ENCODE measurements around the gene CAMTA1. TPM values are rescaled to one million over a fixed set of nuclear protein-coding genes. Genes with fewer than 3 reads are reported as not detected.

Gene CAMTA1
- total RNA-seq, 1 experiment from 2014 or later, result 69.5 TPM

- Histone ChIP-seq H3K27me3 (ENCODE audit: insufficient read depth, low read length) (no peaks in the 10 kb centered on the region), H3K4me1 (ENCODE audit: control insufficient read depth in 1 of 2, insufficient read depth in 2 of 2, low read length in 2 of 2) (no peaks in the 10 kb centered on the region), H4K20me1 (ENCODE audit: insufficient read depth) (no peaks in the 10 kb centered on the region), H3K27ac (ENCODE audit: low read depth, low read length) (no peak overlapping the region), H3K9me2 (ENCODE audit: insufficient read depth) (no peaks in the 10 kb centered on the region), H3K9me3 (ENCODE audit: control insufficient read depth in 1 of 2, insufficient read depth in 1 of 2, low read depth in 1 of 2, low read length in 2 of 2) (no peaks in the 10 kb centered on the region), H2AFZ (ENCODE audit: low read depth, low read length, poor library complexity, severe bottlenecking) (no peak overlapping the region), H3K9ac (ENCODE audit: low read length) (no peak overlapping the region), H3K4me2 (ENCODE audit: low read length) (no peak overlapping the region), H3K4me3 (replicated peaks in 1 of 2; ENCODE audit: low read depth in 1 of 2, low read length in 2 of 2) (no peak overlapping the region), H3K36me3 (ENCODE audit: control insufficient read depth in 1 of 2, insufficient read depth in 2 of 2, low read length in 2 of 2) (no peaks in the 10 kb centered on the region), H3K79me2 (ENCODE audit: insufficient read depth, low read length) (peaks cover 89% of the 10 kb centered on the region)
- DNase-seq (ENCODE audit: low read depth, low spot score) (no peak), ATAC-seq (no peak)
- TF ChIP-seq SRF (IDR thresholded peaks at IDR 0.05; ENCODE audit: low read depth) (no peak), EZH2 (IDR thresholded peaks at IDR 0.05) (no peak), ZBTB33 (IDR thresholded peaks at IDR 0.05; ENCODE audit: extremely low read depth, insufficient replicate concordance, low read length) (no peak)
- ChIA-PET RAD21 (ENCODE audit: low non-redundant PET in 1 of 2, low total read pairs in 2 of 2, uncharacterized antibody in 2 of 2, unreplicated experiment in 2 of 2) (no interaction called here), CTCF (interaction anchor here (0.6 to 1.2 kb wide), 2 partner anchors 8 to 817 kb away, joined by 3 to 5 read pairs; no protein-coding TSS in a partner anchor), POLR2A (interaction anchor here (1.0 kb wide), 1 partner anchor 11 kb away, joined by 3 read pairs; the partner anchor contains the start of gene CAMTA1)
- intact Hi-C loops (cut with micrococcal nuclease), result loop anchor here (2.0 to 10.0 kb wide), 3 partner anchors 275 to 849 kb away; no protein-coding TSS in a partner anchor
- no TSS peak for BruUV-seq (replicated peaks)
Observed at GRCh38 chr1:6795661-6796060, 10.4 kb downstream of the CAMTA1 start.

- Histone ChIP-seq H3K79me2 (ENCODE audit: insufficient read depth, low read length) (peaks cover 89% of the 10 kb centered on the region), H3K4me3 (replicated peaks in 1 of 2; ENCODE audit: low read depth in 1 of 2, low read length in 2 of 2) (no peak overlapping the region), H2AFZ (ENCODE audit: low read depth, low read length, poor library complexity, severe bottlenecking) (no peak overlapping the region), H3K9me3 (ENCODE audit: control insufficient read depth in 1 of 2, insufficient read depth in 1 of 2, low read depth in 1 of 2, low read length in 2 of 2) (no peaks in the 10 kb centered on the region), H3K27me3 (ENCODE audit: insufficient read depth, low read length) (no peaks in the 10 kb centered on the region), H4K20me1 (ENCODE audit: insufficient read depth) (no peaks in the 10 kb centered on the region), H3K27ac (ENCODE audit: low read depth, low read length) (no peak overlapping the region), H3K9me2 (ENCODE audit: insufficient read depth) (no peaks in the 10 kb centered on the region), H3K4me2 (ENCODE audit: low read length) (no peak overlapping the region), H3K4me1 (ENCODE audit: control insufficient read depth in 1 of 2, insufficient read depth in 2 of 2, low read length in 2 of 2) (no peaks in the 10 kb centered on the region), H3K9ac (ENCODE audit: low read length) (no peak overlapping the region), H3K36me3 (ENCODE audit: control insufficient read depth in 1 of 2, insufficient read depth in 2 of 2, low read length in 2 of 2) (no peaks in the 10 kb centered on the region)
- BruUV-seq (replicated peaks), result no TSS peak
- intact Hi-C loops (cut with micrococcal nuclease), result loop anchor here (10.0 kb wide), 1 partner anchor 849 kb away; no protein-coding TSS in a partner anchor
- ChIA-PET RAD21 (ENCODE audit: low non-redundant PET in 1 of 2, low total read pairs in 2 of 2, uncharacterized antibody in 2 of 2, unreplicated experiment in 2 of 2) (no interaction called here), POLR2A (interaction anchor here (1.0 to 1.3 kb wide), 2 partner anchors 11 kb away, joined by 3 read pairs; partner anchors contain the start of gene CAMTA1), CTCF (interaction anchor here (0.6 kb wide), 1 partner anchor 817 kb away, joined by 5 read pairs; no protein-coding TSS in a partner anchor)
- no peak for TF ChIP-seq ZNF274 (IDR thresholded peaks at IDR 0.05; ENCODE audit: low read depth, low read length)
- no peak for TF ChIP-seq POLR2AphosphoS5 (IDR thresholded peaks at IDR 0.05; ENCODE audit: low read depth, low read length)
- TF ChIP-seq, protein P1, sequence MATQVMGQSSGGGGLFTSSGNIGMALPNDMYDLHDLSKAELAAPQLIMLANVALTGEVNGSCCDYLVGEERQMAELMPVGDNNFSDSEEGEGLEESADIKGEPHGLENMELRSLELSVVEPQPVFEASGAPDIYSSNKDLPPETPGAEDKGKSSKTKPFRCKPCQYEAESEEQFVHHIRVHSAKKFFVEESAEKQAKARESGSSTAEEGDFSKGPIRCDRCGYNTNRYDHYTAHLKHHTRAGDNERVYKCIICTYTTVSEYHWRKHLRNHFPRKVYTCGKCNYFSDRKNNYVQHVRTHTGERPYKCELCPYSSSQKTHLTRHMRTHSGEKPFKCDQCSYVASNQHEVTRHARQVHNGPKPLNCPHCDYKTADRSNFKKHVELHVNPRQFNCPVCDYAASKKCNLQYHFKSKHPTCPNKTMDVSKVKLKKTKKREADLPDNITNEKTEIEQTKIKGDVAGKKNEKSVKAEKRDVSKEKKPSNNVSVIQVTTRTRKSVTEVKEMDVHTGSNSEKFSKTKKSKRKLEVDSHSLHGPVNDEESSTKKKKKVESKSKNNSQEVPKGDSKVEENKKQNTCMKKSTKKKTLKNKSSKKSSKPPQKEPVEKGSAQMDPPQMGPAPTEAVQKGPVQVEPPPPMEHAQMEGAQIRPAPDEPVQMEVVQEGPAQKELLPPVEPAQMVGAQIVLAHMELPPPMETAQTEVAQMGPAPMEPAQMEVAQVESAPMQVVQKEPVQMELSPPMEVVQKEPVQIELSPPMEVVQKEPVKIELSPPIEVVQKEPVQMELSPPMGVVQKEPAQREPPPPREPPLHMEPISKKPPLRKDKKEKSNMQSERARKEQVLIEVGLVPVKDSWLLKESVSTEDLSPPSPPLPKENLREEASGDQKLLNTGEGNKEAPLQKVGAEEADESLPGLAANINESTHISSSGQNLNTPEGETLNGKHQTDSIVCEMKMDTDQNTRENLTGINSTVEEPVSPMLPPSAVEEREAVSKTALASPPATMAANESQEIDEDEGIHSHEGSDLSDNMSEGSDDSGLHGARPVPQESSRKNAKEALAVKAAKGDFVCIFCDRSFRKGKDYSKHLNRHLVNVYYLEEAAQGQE (IDR thresholded peaks at IDR 0.05; ENCODE audit: low read depth), result no peak
- no peak for TF ChIP-seq ELF1 (IDR thresholded peaks at IDR 0.05; ENCODE audit: borderline replicate concordance, low read depth)
- TF ChIP-seq SP1 (IDR thresholded peaks at IDR 0.05; ENCODE audit: low read depth), result no peak
- no peak for TF ChIP-seq FOSL1 (IDR thresholded peaks at IDR 0.05; ENCODE audit: low read depth)
- DNase-seq (ENCODE audit: low read depth, low spot score) (no peak), ATAC-seq (no peak)
Observed at GRCh38 chr1:6796095-6796494, 10.8 kb downstream of the CAMTA1 start.

Data from HCT116 (cell line).